Activated CD4-positive, alpha-beta T cell treated with anti-CD3 and anti-CD28 coated beads for 36 hours (primary cell): ENCODE measurements around the gene TACR1. TPM values are rescaled to one million over a fixed set of nuclear protein-coding genes. Genes with fewer than 3 reads are reported as not detected.

Source experiments
- ATAC-seq: fragments of 200-7000 bp; cut with Tn5 transposase; one replicate; pipeline ENCODE4 v1.10.0; 2021; ENCODE audit warnings: mild to moderate bottlenecking, moderate library complexity
- CTCF ChIA-PET: fragments of 350-600 bp; sonication (Branson Sonifier 250); formaldehyde crosslinking; loops from one replicate; lab custom pipeline; 2021; ENCODE audit warnings: antibody characterized with exemption; lab: Charles Lee
- POLR2A ChIA-PET: fragments of 350-600 bp; sonication (Branson Sonifier 250); formaldehyde crosslinking; loops from one replicate; lab custom pipeline; 2021; ENCODE audit warnings: antibody characterized with exemption, inconsistent platforms; lab: Charles Lee
- DNase-seq: peaks from one replicate; pipeline ENCODE4 v3.0.0-alpha.2; 2020
- H3K27ac Mint-ChIP-seq: one replicate; pipeline ENCODE4 v1.8.0; 2021; ENCODE audit warnings: mixed read lengths
- H3K27me3 Mint-ChIP-seq: one replicate; pipeline ENCODE4 v1.8.0; 2021; ENCODE audit warnings: mixed read lengths
- H3K36me3 Mint-ChIP-seq: one replicate; pipeline ENCODE4 v1.8.0; 2021; ENCODE audit warnings: low read depth, mixed read lengths
- H3K4me1 Mint-ChIP-seq: one replicate; pipeline ENCODE4 v1.8.0; 2021; ENCODE audit warnings: mixed read lengths
- H3K4me3 Mint-ChIP-seq: one replicate; pipeline ENCODE4 v1.8.0; 2021; ENCODE audit warnings: mild to moderate bottlenecking, moderate library complexity, mixed read lengths
- H3K9me3 Mint-ChIP-seq: one replicate; pipeline ENCODE4 v1.8.0; 2021; ENCODE audit warnings: low read depth, mixed read lengths
- intact Hi-C, 2 experiments: fragments of 100-400 bp; cut with DNase I in 1 of 2; cut with micrococcal nuclease in 1 of 2; formaldehyde crosslinking; loops; one replicate each; pipeline versions ENCODE4 v1.14.2 to v1.15.1; 2022 to 2024; cut with DNase I, micrococcal nuclease
- total RNA-seq, 2 experiments: library from RNA; stranded (reverse); gene quantifications; one replicate each; pipeline ENCODE4 v1.2.3, GENCODE V29; 2021

Gene TACR1
- total RNA-seq, 2 experiments from 2014 or later, result not detected

DNA sequence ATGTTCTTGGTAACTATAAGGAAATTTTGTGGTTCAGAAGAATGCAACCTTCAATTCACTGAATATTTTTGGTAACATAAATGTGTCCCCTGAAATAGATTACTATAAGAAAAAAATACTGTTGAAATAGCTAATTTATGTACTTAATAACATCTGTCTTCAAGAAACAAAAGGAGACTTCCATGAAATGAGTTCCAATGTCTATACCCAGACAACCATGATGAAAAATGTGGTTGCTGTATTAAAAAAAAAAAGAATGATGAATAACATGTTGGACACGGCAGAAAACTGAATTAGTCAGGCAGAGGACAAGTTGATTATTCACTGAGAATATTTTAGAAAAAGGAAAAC lies 98.5 kb downstream of the TACR1 start:
- intact Hi-C loops, result no loop called here
- H3K4me3 Mint-ChIP-seq, result no peak overlapping the region
- H3K27me3 Mint-ChIP-seq, result no peaks in the 10 kb centered on the region
- peaks cover 4% of the 10 kb centered on the region for H3K36me3 Mint-ChIP-seq
- H3K4me1 Mint-ChIP-seq, result no peaks in the 10 kb centered on the region
- H3K27ac Mint-ChIP-seq, result no peak overlapping the region
- DNase-seq (no peak), ATAC-seq (no peak)
- H3K9me3 Mint-ChIP-seq, result no peaks in the 10 kb centered on the region
- POLR2A ChIA-PET, result no interaction called here
- CTCF ChIA-PET, result interaction anchor here (1.0 kb wide), 1 partner anchor 8 kb away, joined by 3 read pairs; no protein-coding TSS in a partner anchor

DNA sequence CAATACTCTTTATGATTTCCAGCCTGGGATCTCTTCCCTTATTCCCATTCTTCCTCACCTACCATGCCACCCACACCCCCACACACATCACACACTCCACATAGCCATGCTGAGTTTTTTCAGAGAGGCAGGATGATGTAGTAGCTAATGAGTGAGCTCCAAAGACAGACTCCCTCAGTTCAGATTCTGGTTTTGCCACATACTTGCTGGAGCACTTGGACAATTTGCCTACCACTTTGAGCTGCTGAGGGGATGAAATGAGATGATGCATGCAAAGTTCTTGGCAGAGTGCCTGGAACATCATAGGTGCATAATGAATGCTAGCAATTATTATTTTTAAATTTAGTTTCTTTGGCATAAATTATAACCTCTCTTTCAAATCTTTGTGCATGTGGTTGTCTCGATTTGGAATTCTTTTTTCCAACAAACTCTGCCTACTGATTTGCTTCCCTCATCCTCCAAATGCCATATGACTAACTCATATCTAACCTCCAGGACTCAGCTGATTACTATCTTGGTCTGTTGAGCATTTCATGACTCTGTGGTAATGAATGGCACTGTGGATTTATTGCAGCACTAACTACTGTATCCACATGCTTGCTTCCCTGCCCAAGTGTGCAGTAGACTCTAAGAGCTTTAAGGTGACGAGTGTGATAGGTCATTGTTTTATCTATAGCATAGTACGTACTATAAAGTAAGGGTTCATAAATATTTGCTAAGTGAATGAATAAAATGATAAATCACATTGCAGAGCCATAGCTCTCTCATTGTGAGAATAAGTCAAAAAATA lies 99.1 kb downstream of the TACR1 start:
- H3K27me3 Mint-ChIP-seq, result no peaks in the 10 kb centered on the region
- peaks cover 4% of the 10 kb centered on the region for H3K36me3 Mint-ChIP-seq
- no peaks in the 10 kb centered on the region for H3K9me3 Mint-ChIP-seq
- intact Hi-C loops, result no loop called here
- H3K4me3 Mint-ChIP-seq, result no peak overlapping the region
- DNase-seq (no peak), ATAC-seq (no peak)
- CTCF ChIA-PET, result interaction anchor here (1.0 kb wide), 1 partner anchor 9 kb away, joined by 3 read pairs; no protein-coding TSS in a partner anchor
- POLR2A ChIA-PET, result no interaction called here
- no peak overlapping the region for H3K27ac Mint-ChIP-seq
- H3K4me1 Mint-ChIP-seq, result no peaks in the 10 kb centered on the region

DNA sequence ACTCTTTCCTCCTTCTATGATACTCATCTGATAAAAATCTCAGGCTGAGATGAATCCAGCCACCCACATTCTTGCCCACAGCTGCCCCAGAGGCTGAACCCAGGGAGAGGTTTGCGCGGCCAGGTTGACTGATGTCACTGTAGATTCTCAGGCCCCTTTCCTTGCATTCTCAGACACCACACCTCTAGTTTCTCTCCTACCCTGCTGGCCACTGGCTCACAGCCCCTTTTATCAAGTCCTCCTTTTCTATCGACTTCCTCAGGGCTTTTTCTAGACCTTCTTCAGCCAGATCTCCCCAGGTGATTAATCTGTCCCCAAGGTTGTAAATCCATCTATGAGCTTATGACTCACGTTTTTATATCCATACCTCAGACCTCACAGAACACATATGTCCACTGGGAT lies 99.8 kb downstream of the TACR1 start:
- ATAC-seq (no peak), DNase-seq (no peak)
- Mint-ChIP-seq H3K4me1 (no peaks in the 10 kb centered on the region), H3K4me3 (no peak overlapping the region), H3K9me3 (no peaks in the 10 kb centered on the region), H3K36me3 (peaks cover 4% of the 10 kb centered on the region), H3K27me3 (no peaks in the 10 kb centered on the region), H3K27ac (no peak overlapping the region)
- intact Hi-C loops, result no loop called here
- ChIA-PET POLR2A (no interaction called here), CTCF (no interaction called here)

DNA sequence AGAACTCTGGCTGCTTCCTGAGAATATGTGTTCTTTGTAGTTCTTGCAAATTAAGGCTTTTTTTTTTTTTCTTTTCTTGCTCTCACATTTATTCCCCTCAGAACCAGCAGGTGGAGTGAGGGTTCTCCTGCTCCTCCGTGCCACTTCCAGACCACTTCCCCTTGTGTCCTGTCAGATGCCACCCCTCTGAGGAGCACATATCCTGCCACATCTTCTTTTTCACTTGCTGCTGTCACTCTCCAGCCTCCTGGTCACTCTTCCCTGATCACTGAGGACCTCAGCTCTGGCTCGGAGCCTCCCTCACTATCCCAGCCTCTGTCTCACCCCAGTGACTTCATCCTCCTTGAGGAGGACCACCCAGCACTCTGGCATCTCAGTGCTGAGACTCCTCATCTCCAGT lies 100.5 kb downstream of the TACR1 start:
- no peaks in the 10 kb centered on the region for H3K9me3 Mint-ChIP-seq
- H3K27me3 Mint-ChIP-seq, result no peaks in the 10 kb centered on the region
- H3K36me3 Mint-ChIP-seq, result peaks cover 4% of the 10 kb centered on the region
- H3K4me3 Mint-ChIP-seq, result no peak overlapping the region
- ChIA-PET POLR2A (no interaction called here), CTCF (interaction anchor here (0.7 kb wide), 1 partner anchor 100 kb away, joined by 6 read pairs; the partner anchor contains the start of gene TACR1)
- peak; percentile 7 for DNase-seq
- H3K4me1 Mint-ChIP-seq, result no peaks in the 10 kb centered on the region
- H3K27ac Mint-ChIP-seq, result no peak overlapping the region
- ATAC-seq, result no peak
- intact Hi-C loops, result no loop called here

DNA sequence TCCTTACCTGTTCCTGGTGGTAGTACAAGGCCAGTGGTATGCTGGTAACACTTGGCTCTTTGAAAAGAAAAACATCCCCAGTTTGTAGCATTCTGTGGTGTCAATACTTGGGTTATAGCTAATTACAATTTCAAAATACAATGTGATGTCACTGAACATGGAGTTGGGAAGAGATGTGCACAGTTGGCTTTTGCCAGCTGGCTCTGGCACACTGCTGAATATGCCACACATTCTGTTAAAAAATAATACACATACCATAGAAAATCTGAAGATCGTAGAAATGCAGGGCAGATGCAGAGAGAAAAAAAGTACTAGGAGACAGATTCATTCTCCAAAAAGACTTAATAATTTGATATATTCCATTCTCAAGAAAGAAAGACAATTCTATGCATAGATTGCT lies 101.5 kb downstream of the TACR1 start:
- H3K4me1 Mint-ChIP-seq, result no peaks in the 10 kb centered on the region

DNA sequence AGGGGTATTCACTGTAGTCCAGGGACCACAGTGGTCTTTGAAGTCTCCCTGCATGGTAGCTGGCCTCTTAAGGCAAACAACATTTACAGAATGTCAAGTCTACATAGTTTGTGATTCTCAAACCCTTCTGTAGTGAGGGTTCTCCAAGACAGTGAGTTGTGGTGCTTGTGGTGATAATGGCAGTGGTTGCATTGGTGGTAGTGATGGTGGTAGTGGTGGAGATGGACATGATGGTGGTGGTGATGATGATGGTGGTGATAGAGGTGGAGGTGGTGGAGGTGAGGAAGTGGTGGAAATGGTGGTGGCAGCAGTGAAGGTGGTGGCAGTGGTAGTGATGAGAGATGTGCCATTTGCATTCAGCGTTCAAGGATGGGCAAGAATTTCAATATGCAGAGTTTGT lies 104.9 kb downstream of the TACR1 start:
- ATAC-seq, result no peak

More for the DNA sequence above, 101.5 kb downstream of the TACR1 start:
- Mint-ChIP-seq H3K27me3 (no peaks in the 10 kb centered on the region), H3K4me3 (no peak overlapping the region), H3K9me3 (no peaks in the 10 kb centered on the region), H3K27ac (no peak overlapping the region), H3K36me3 (peaks cover 4% of the 10 kb centered on the region)
- intact Hi-C loops, result no loop called here
- CTCF ChIA-PET, result interaction anchor here (0.7 kb wide), 1 partner anchor 101 kb away, joined by 6 read pairs; the partner anchor contains the start of gene TACR1
- ATAC-seq, result no peak
- POLR2A ChIA-PET, result no interaction called here
- DNase-seq, result no peak

DNA sequence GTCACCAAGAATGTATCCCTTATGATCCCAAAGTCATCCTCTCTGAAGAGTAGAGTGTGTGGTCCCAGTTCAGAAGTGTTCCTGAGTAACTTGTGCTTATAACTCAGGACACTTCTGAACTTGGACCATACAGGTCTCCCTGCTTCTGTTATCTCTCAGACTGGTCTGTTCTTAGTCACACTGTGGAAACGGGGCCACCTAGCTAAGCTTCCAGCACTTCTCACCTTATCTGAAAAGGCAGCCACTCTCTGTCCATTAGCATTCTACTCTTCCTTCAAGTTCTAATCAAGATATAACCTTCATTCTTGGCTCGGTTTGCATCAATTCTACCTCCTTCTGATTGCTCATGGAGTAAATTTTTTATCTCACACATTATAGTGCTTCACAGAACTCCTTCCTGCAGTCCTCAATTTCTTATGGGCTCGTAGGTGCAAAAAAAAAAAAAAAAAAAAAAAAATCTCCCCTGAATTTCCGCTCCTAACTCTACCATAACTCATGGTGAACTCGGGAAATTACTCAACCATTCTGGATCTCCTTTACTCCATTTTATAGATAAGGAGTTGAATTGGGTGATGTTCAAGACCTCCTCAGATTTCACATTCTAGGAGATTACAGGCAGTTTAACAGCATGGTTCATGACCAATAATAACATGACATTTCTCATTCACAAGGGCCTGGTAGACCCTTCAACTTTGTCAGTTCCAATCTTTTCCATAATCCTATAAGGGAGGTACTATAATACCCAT lies 108.4 kb downstream of the TACR1 start:
- no peak overlapping the region for H3K27ac Mint-ChIP-seq
- intact Hi-C loops, result no loop called here
- ChIA-PET POLR2A (no interaction called here), CTCF (interaction anchor here (0.6 kb wide), 1 partner anchor 25 kb away, joined by 3 read pairs; no protein-coding TSS in a partner anchor)
- DNase-seq (no peak), ATAC-seq (no peak)
- H3K36me3 Mint-ChIP-seq, result no peaks in the 10 kb centered on the region
- H3K9me3 Mint-ChIP-seq, result no peaks in the 10 kb centered on the region
- H3K27me3 Mint-ChIP-seq, result no peaks in the 10 kb centered on the region
- no peaks in the 10 kb centered on the region for H3K4me1 Mint-ChIP-seq
- H3K4me3 Mint-ChIP-seq, result no peak overlapping the region

More for the DNA sequence above, 104.9 kb downstream of the TACR1 start:
- ChIA-PET POLR2A (no interaction called here), CTCF (interaction anchor here (0.7 kb wide), 1 partner anchor 49 kb away, joined by 3 read pairs; no protein-coding TSS in a partner anchor)
- Mint-ChIP-seq H3K4me3 (no peak overlapping the region), H3K9me3 (no peaks in the 10 kb centered on the region), H3K36me3 (no peaks in the 10 kb centered on the region), H3K27me3 (no peaks in the 10 kb centered on the region), H3K4me1 (no peaks in the 10 kb centered on the region), H3K27ac (no peak overlapping the region)
- DNase-seq, result no peak
- intact Hi-C loops, result no loop called here

DNA sequence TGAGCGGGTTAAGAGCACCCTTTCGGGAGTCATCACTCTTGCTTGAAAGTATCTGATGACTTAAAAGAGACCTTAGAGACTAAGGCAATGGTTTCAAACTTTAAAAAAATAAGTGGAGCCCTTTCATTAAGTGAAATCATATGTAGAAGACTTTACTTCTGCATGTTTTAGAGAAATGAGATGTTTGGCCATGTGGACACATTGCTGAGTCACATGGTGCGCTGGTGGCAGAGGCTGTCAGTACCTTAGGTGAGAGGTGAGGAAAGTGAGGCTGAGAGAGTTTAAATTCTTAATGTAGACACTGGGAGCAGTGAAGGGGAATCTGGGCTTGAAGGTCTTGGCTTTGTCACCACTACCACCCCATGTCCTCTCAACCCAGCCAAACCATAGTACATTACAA lies 109.8 kb downstream of the TACR1 start:
- ChIA-PET POLR2A (no interaction called here), CTCF (no interaction called here)
- no peaks in the 10 kb centered on the region for H3K36me3 Mint-ChIP-seq
- no peaks in the 10 kb centered on the region for H3K9me3 Mint-ChIP-seq
- H3K4me3 Mint-ChIP-seq, result no peak overlapping the region
- no peak overlapping the region for H3K27ac Mint-ChIP-seq
- intact Hi-C loops, result no loop called here
- ATAC-seq (no peak), DNase-seq (no peak)
- no peaks in the 10 kb centered on the region for H3K4me1 Mint-ChIP-seq
- no peaks in the 10 kb centered on the region for H3K27me3 Mint-ChIP-seq

DNA sequence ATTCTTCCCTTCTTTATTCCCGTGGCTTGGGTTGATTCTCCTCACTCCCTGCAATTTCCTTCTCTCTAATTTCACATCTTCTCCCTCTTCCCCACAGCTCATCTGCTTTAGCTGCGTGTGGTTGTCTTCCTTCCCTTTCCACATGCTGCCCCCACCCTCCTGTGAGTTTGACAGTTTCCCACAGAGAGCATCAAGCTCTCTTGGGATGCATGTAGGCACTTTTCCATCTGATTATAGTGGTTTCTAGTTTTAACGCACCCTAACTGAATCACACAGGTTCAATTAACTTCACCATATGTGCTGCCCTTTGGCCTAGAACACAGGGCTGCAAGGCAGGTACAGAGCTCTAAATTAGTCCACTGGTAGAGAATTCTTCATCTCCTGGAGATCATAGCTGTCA lies 110.5 kb downstream of the TACR1 start:
- Mint-ChIP-seq H3K9me3 (no peaks in the 10 kb centered on the region), H3K4me1 (no peaks in the 10 kb centered on the region), H3K4me3 (no peak overlapping the region), H3K36me3 (no peaks in the 10 kb centered on the region), H3K27me3 (no peaks in the 10 kb centered on the region), H3K27ac (no peak overlapping the region)
- intact Hi-C loops, result no loop called here
- ATAC-seq (no peak), DNase-seq (no peak)
- ChIA-PET CTCF (interaction anchor here (1.6 kb wide), 1 partner anchor 14 kb away, joined by 3 read pairs; no protein-coding TSS in a partner anchor), POLR2A (no interaction called here)

DNA sequence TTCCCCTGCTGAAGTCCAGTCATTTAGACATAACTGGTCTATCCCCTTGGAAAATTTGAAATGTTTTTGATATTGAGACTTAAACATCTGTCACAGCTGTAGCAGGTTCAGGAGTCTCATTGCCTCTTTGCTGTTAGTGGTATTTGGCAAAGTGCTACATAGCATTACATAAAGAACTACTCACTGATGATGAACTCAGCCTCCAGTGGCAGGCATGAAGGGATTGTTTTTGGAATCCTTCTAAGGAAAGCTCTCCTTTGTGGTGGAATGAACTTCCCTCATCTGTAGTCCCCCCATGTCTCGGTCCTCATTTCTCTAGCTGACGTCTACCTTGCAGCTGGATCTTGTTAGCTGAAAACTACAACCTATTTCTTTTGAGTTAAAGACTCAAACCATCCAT lies 111.6 kb downstream of the TACR1 start:
- Mint-ChIP-seq H3K9me3 (no peaks in the 10 kb centered on the region), H3K4me3 (no peak overlapping the region), H3K36me3 (no peaks in the 10 kb centered on the region), H3K27me3 (no peaks in the 10 kb centered on the region), H3K4me1 (no peaks in the 10 kb centered on the region), H3K27ac (no peak overlapping the region)
- CTCF ChIA-PET, result interaction anchor here (1.6 kb wide), 1 partner anchor 13 kb away, joined by 3 read pairs; no protein-coding TSS in a partner anchor
- POLR2A ChIA-PET, result no interaction called here
- ATAC-seq (no peak), DNase-seq (no peak)
- intact Hi-C loops, result no loop called here

DNA sequence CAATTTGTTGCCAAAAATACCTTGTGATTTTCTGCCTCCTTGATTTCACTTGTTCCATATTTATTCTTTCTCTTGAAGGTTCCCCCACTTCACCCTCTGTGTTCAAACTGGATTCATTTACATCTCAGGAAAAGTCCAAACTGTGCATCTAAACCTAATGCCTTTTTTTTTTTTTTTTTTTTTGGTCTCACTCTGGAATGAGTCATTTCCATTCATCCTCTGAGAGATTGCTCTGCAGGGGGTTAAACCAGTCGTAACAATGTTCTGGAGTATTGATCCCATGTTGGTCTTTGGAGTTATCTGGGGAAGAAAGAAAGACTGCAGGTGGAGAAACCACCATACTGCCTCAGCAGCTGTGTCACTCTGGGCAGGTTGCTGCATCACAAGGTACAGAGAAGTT lies 119.7 kb downstream of the TACR1 start:
- no peak overlapping the region for H3K4me3 Mint-ChIP-seq
- ChIA-PET POLR2A (no interaction called here), CTCF (no interaction called here)
- peaks cover 4% of the 10 kb centered on the region for H3K9me3 Mint-ChIP-seq
- peaks cover 7% of the 10 kb centered on the region for H3K36me3 Mint-ChIP-seq
- intact Hi-C loops, result no loop called here
- no peak overlapping the region for H3K27ac Mint-ChIP-seq
- no peaks in the 10 kb centered on the region for H3K4me1 Mint-ChIP-seq
- H3K27me3 Mint-ChIP-seq, result no peaks in the 10 kb centered on the region
- no peak for ATAC-seq
- no peak for DNase-seq
